Measurements from ENCODE around the gene ARPC1A. TPM values are rescaled to one million over a fixed set of nuclear protein-coding genes. Genes with fewer than 3 reads are reported as not detected.
A peak's percentile ranks its signal among the peaks of the same experiment; 100 is the strongest.

The ARPC1A gene
- total and polyA plus RNA-seq, 10 donors: 64.5 to 124 (median 89.3) TPM

GRCh38 chr7:99308461-99309074 is 17.1 kb upstream of the ARPC1A start:
- H3K27me3 ChIP-seq (replicated peaks in 1 of 7): peaks cover 0 to 7% (median 0%) of the 10 kb centered on the region in 7 donors
- no peak for TF ChIP-seq POLR2A (IDR thresholded peaks at IDR 0.05)
- no peak for TF ChIP-seq POLR2AphosphoS5 (IDR thresholded peaks at IDR 0.05)
- TF ChIP-seq, protein P1, sequence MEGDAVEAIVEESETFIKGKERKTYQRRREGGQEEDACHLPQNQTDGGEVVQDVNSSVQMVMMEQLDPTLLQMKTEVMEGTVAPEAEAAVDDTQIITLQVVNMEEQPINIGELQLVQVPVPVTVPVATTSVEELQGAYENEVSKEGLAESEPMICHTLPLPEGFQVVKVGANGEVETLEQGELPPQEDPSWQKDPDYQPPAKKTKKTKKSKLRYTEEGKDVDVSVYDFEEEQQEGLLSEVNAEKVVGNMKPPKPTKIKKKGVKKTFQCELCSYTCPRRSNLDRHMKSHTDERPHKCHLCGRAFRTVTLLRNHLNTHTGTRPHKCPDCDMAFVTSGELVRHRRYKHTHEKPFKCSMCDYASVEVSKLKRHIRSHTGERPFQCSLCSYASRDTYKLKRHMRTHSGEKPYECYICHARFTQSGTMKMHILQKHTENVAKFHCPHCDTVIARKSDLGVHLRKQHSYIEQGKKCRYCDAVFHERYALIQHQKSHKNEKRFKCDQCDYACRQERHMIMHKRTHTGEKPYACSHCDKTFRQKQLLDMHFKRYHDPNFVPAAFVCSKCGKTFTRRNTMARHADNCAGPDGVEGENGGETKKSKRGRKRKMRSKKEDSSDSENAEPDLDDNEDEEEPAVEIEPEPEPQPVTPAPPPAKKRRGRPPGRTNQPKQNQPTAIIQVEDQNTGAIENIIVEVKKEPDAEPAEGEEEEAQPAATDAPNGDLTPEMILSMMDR (IDR thresholded peaks at IDR 0.05 in 8 of 11, conservative IDR thresholded peaks at IDR 0.05 in 3 of 11): no peak
- intact Hi-C loops (cut with DNase I; ENCODE audit: low total_unique reads): no loop called here
- no peak overlapping the region for H3K4me3 ChIP-seq
- peaks cover 0 to 12% (median 5%) of the 10 kb centered on the region in 6 donors for H3K4me1 ChIP-seq
- H3K9me3 ChIP-seq: peaks cover 0 to 13% (median 11%) of the 10 kb centered on the region in 8 donors
- H3K36me3 ChIP-seq: no peaks in the 10 kb centered on the region
- DNase-seq: peak; percentile 23
- WGBS, 5 donors: 86 to 92% (median 90%) methylated on average over 7 of the region's 7 CpGs
- H3K27ac ChIP-seq: no peak overlapping the region

DNA sequence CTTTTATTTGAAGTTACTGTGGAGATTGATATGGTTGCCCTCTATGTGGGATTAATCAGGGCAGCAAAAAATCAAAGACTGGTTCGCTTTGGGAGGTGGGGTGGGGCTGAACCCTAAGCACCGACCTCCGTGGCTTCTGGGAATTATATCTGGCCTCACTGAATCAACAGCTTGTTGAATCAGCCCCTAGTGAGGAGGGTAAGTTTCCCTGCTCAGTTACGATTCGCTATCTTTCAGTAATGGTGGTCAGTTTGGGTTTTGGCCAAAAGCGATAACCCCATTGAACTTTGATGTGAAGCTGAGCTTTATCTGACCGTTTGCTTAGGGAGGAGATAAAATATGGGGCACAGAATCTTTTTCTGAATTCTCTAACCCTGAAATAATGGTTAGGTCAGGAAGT is 16.6 kb upstream of the ARPC1A start:
- DNase-seq: no peak
- TF ChIP-seq POLR2AphosphoS5 (IDR thresholded peaks at IDR 0.05): no peak
- TF ChIP-seq, protein P1 (IDR thresholded peaks at IDR 0.05 in 8 of 11, conservative IDR thresholded peaks at IDR 0.05 in 3 of 11): no peak
- TF ChIP-seq POLR2A (IDR thresholded peaks at IDR 0.05): no peak
- WGBS, 5 donors: 87 to 94% (median 90%) methylated on average over 7 of the region's 7 CpGs
- intact Hi-C loops (cut with DNase I; ENCODE audit: low total_unique reads): no loop called here
- peaks cover 0 to 13% (median 11%) of the 10 kb centered on the region in 8 donors for H3K9me3 ChIP-seq
- no peak overlapping the region for H3K27ac ChIP-seq
- peaks cover 0 to 7% (median 0%) of the 10 kb centered on the region in 7 donors for H3K27me3 ChIP-seq (replicated peaks in 1 of 7)
- H3K4me3 ChIP-seq: no peak overlapping the region
- no peaks in the 10 kb centered on the region for H3K36me3 ChIP-seq
- peaks cover 0 to 12% (median 5%) of the 10 kb centered on the region in 6 donors for H3K4me1 ChIP-seq

DNA sequence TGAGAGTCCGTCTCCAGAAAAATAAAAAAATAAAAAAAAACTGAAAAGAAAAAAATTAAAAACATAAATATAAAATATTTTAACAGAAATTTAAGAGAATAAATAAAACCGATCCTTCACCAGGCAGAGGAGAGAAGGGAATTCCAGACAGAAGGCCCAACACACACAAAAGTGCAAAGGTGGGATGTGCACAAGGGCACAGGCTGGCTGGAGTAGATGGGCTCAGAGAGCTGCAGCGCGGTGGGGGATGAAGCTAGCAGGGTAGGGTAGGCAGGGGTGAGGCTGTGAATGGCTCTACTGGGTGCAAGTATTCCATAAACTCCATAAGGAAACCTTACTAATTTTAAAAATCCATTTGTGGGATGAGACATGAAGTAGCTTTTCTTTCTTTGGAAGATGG is 15.7 kb upstream of the ARPC1A start:
- peaks cover 0 to 7% (median 0%) of the 10 kb centered on the region in 7 donors for H3K27me3 ChIP-seq (replicated peaks in 1 of 7)
- TF ChIP-seq, protein P1 (IDR thresholded peaks at IDR 0.05 in 8 of 11, conservative IDR thresholded peaks at IDR 0.05 in 3 of 11): no peak
- no peak for TF ChIP-seq POLR2AphosphoS5 (IDR thresholded peaks at IDR 0.05)
- TF ChIP-seq POLR2A (IDR thresholded peaks at IDR 0.05): no peak
- peak; percentile 41 for DNase-seq
- H3K4me1 ChIP-seq: peaks cover 0 to 12% (median 5%) of the 10 kb centered on the region in 6 donors
- WGBS, 5 donors: 89 to 96% (median 94%) methylated on average over 4 of the region's 4 CpGs
- H3K27ac ChIP-seq: no peak overlapping the region
- H3K36me3 ChIP-seq: no peaks in the 10 kb centered on the region
- peaks cover 0 to 13% (median 11%) of the 10 kb centered on the region in 8 donors for H3K9me3 ChIP-seq
- intact Hi-C loops (cut with DNase I; ENCODE audit: low total_unique reads): loop anchor here (2.0 kb wide), 1 partner anchor 269 kb away; no protein-coding TSS in a partner anchor
- no peak overlapping the region for H3K4me3 ChIP-seq

GRCh38 chr7:99311702-99312101 is 14.0 kb upstream of the ARPC1A start:
- Histone ChIP-seq H3K27me3 (replicated peaks in 1 of 7) (peaks cover 0 to 7% (median 0%) of the 10 kb centered on the region in 7 donors), H3K9me3 (peaks cover 0 to 13% (median 11%) of the 10 kb centered on the region in 8 donors), H3K4me3 (no peak overlapping the region), H3K36me3 (no peaks in the 10 kb centered on the region), H3K4me1 (peaks cover 0 to 12% (median 5%) of the 10 kb centered on the region in 6 donors), H3K27ac (no peak overlapping the region)
- intact Hi-C loops (cut with DNase I; ENCODE audit: low total_unique reads): loop anchor here (2.0 kb wide), 1 partner anchor 271 kb away; no protein-coding TSS in a partner anchor
- TF ChIP-seq, protein P1 (IDR thresholded peaks at IDR 0.05 in 8 of 11, conservative IDR thresholded peaks at IDR 0.05 in 3 of 11): no peak
- TF ChIP-seq POLR2A (IDR thresholded peaks at IDR 0.05): no peak
- TF ChIP-seq POLR2AphosphoS5 (IDR thresholded peaks at IDR 0.05): no peak
- DNase-seq: no peak
- WGBS, 5 donors: 84 to 90% (median 88%) methylated on average over 9 of the region's 9 CpGs

Measured in spleen (tissue), 11 donors.